ENCODE results near the gene PRH2.

PRH2 gene

GRCh38 chr12:10928746-10929286 lies at the start of gene PRH2:
Gene PRH2, plus strand, starts transcription at chr12:10929236. Its CDS starts 38 bp downstream, at chr12:10929274.
- no peak for DNase-seq (ENCODE audit: low read depth)

GRCh38 chr12:10884086-10884725 lies 44.8 kb upstream of the PRH2 start, which contains the start of gene PRH1:
Gene PRH1, minus strand, starts transcription at chr12:10884255. Its CDS starts 38 bp downstream, at chr12:10884217.
- DNase-seq (ENCODE audit: low read depth), result no peak

GRCh38 chr12:10889226-10889625 lies 39.8 kb upstream of the PRH2 start:
- no peak for DNase-seq (ENCODE audit: low read depth)

GRCh38 chr12:10891937-10892336 lies 37.1 kb upstream of the PRH2 start:
- DNase-seq (ENCODE audit: low read depth), result no peak

- no peak for DNase-seq (ENCODE audit: low read depth)
Measured at GRCh38 chr12:10896854-10897253, 32.2 kb upstream of the PRH2 start.

- no peak for DNase-seq (ENCODE audit: low read depth)
Measured at GRCh38 chr12:10900530-10900929, 28.5 kb upstream of the PRH2 start.

- no peak for DNase-seq (ENCODE audit: low read depth)
Measured at GRCh38 chr12:10900972-10901371, 28.1 kb upstream of the PRH2 start.

GRCh38 chr12:10901427-10901826 lies 27.6 kb upstream of the PRH2 start:
- no peak for DNase-seq (ENCODE audit: low read depth)

- DNase-seq (ENCODE audit: low read depth), result no peak
Measured at GRCh38 chr12:10904686-10905085, 24.4 kb upstream of the PRH2 start.

- no peak for DNase-seq (ENCODE audit: low read depth)
Measured at GRCh38 chr12:10909462-10909861, 19.6 kb upstream of the PRH2 start, which contains the start of gene TAS2R13. Gene TAS2R13, minus strand, starts transcription at chr12:10909562. Its CDS starts 264 bp downstream, at chr12:10909298.

- DNase-seq (ENCODE audit: low read depth), result no peak
Measured at GRCh38 chr12:10910380-10910779, 18.7 kb upstream of the PRH2 start.

- no peak for DNase-seq (ENCODE audit: low read depth)
Measured at GRCh38 chr12:10919809-10920208, 9.2 kb upstream of the PRH2 start.

- no peak for DNase-seq (ENCODE audit: low read depth)
Measured at GRCh38 chr12:10926269-10926668, 2.8 kb upstream of the PRH2 start.

- no peak for DNase-seq (ENCODE audit: low read depth)
Measured at GRCh38 chr12:10936506-10936905, 7.5 kb downstream of the PRH2 start.

GRCh38 chr12:10939163-10939562 lies 10.1 kb downstream of the PRH2 start, which contains the start of gene TAS2R14:
Gene TAS2R14, minus strand, starts transcription at chr12:10939263. Its CDS starts 56 bp downstream, at chr12:10939207.
- DNase-seq (ENCODE audit: low read depth), result no peak

- DNase-seq (ENCODE audit: low read depth), result no peak
Measured at GRCh38 chr12:10940389-10940788, 11.4 kb downstream of the PRH2 start.

- DNase-seq (ENCODE audit: low read depth), result no peak
Measured at GRCh38 chr12:10941369-10941768, 12.3 kb downstream of the PRH2 start.

GRCh38 chr12:10941916-10942607 lies 13.0 kb downstream of the PRH2 start:
- DNase-seq (ENCODE audit: low read depth), result no peak

- no peak for DNase-seq (ENCODE audit: low read depth)
Measured at GRCh38 chr12:10943167-10943566, 14.1 kb downstream of the PRH2 start.

GRCh38 chr12:10952645-10953044 lies 23.6 kb downstream of the PRH2 start:
- no peak for DNase-seq (ENCODE audit: low read depth)

GRCh38 chr12:10956085-10956484 lies 27.0 kb downstream of the PRH2 start:
- DNase-seq (ENCODE audit: low read depth), result no peak

GRCh38 chr12:10957741-10958140 lies 28.7 kb downstream of the PRH2 start:
- DNase-seq (ENCODE audit: low read depth), result no peak

GRCh38 chr12:10959804-10960203 lies 30.8 kb downstream of the PRH2 start:
- no peak for DNase-seq (ENCODE audit: low read depth)

Data from stimulated activated CD8-positive, alpha-beta memory T cell treated with anti-CD3 and anti-CD28 coated beads, Interleukin-15, amount 100 ng/mL, for 24 hours (primary cell).